Natural killer cell (primary cell): Measurements from ENCODE around the gene IL1RAP. TPM values are rescaled to one million over a fixed set of nuclear protein-coding genes. Genes with fewer than 3 reads are reported as not detected.
"Not testable (repeated sequence)": the region's sequence is repeated elsewhere in the genome, so short reads cannot be mapped to it uniquely, and the experiment has no call there.

Source experiments
- ATAC-seq, 3 donors: fragments of 150-1000 bp in 2 of 3; fragments of 200-7000 bp in 1 of 3; cut with Tn5 transposase; 1 replicate in 1 of 3; 2 replicates in 2 of 3; pipeline ENCODE4 v1.10.0; 2021; ENCODE audit warnings: mild to moderate bottlenecking in 2 of 3, moderate library complexity in 2 of 3
- DNase-seq, 2 donors: peaks; one replicate each; pipeline versions ENCODE4 v3.0.0 to v3.0.0-alpha.2; 2013 to 2021; ENCODE audit warnings: mixed read lengths in 1 of 2
- H3K27ac ChIP-seq: one replicate; pipeline ENCODE4 v1.5.1; 2013; ENCODE audit warnings: mild to moderate bottlenecking, low read length
- H3K27me3 ChIP-seq: one replicate; pipeline ENCODE4 v1.6.1; 2013; ENCODE audit warnings: low read length; ENCODE audit not compliant: control insufficient read depth, insufficient read depth
- H3K36me3 ChIP-seq: one replicate; pipeline ENCODE4 v1.6.1; 2013; ENCODE audit warnings: low read length; ENCODE audit not compliant: control insufficient read depth, insufficient read depth
- H3K4me1 ChIP-seq: one replicate; pipeline ENCODE4 v1.6.1; 2013; ENCODE audit warnings: low read length; ENCODE audit not compliant: control insufficient read depth, insufficient read depth
- H3K4me3 ChIP-seq: one replicate; pipeline ENCODE4 v1.5.1; 2013; ENCODE audit warnings: low read length
- H3K9me3 ChIP-seq: one replicate; pipeline ENCODE4 v1.6.1; 2013; ENCODE audit warnings: low read length; ENCODE audit not compliant: control insufficient read depth, insufficient read depth
- H3K27ac Mint-ChIP-seq, 2 donors: one replicate each; pipeline ENCODE4 v1.8.0; 2022; ENCODE audit warnings: mild to moderate bottlenecking in 2 of 2, mixed read lengths in 2 of 2, moderate library complexity in 1 of 2
- H3K27me3 Mint-ChIP-seq, 2 donors: one replicate each; pipeline ENCODE4 v1.8.0; 2022; ENCODE audit warnings: low read depth in 2 of 2, mixed read lengths in 2 of 2
- H3K36me3 Mint-ChIP-seq: one replicate; pipeline ENCODE4 v1.8.0; 2022; ENCODE audit warnings: mixed read lengths
- H3K4me1 Mint-ChIP-seq, 2 donors: one replicate each; pipeline ENCODE4 v1.8.0; 2022; ENCODE audit warnings: mixed read lengths in 2 of 2
- H3K4me3 Mint-ChIP-seq: one replicate; pipeline ENCODE4 v1.8.0; 2022; ENCODE audit warnings: mild to moderate bottlenecking, moderate library complexity, mixed read lengths
- H3K9me3 Mint-ChIP-seq, 2 donors: one replicate each; pipeline ENCODE4 v1.8.0; 2022; ENCODE audit warnings: mixed read lengths in 2 of 2
- CTCF ChIP-seq: fragments of 200-600 bp; IDR thresholded peaks from one replicate; pipeline ENCODE4 v1.8.0; 2022; ENCODE audit warnings: antibody characterized with exemption
- WGBS: methylation state at CpG from one replicate; pipeline ENCODE4 v1.1.7; 2013; ENCODE audit warnings: missing lambda C conversion rate; ENCODE audit not compliant: insufficient coverage; 5-methylcytosine and 5-hydroxymethylcytosine counted together
- intact Hi-C: fragments of 100-400 bp; cut with micrococcal nuclease; formaldehyde crosslinking; loops from one replicate; pipeline ENCODE4 v1.14.2; 2022
- total RNA-seq, 4 donors: library from RNA; stranded (reverse); fragments of 120-200 nt in 1 of 4; gene quantifications; one replicate each; pipeline versions ENCODE4 v1.2.3 to v1.2.4, GENCODE V29; 2013 to 2022

Gene IL1RAP
- total RNA-seq = 10 to 100 TPM; 11.4 to 19.8 (median 15.1) TPM
- 21.0 TPM for total RNA-seq (2013)

- Mint-ChIP-seq H3K4me1 (peaks cover 30 to 33% of the 10 kb centered on the region in 2 donors), H3K4me3 (peak within 1 kb of the TSS; percentile 93), H3K9me3 (no peaks in the 10 kb centered on the region), H3K27me3 (no peaks in the 10 kb centered on the region), H3K36me3 (no peaks in the 10 kb centered on the region), H3K27ac (peak within 1 kb of the TSS; percentile 82 to 83)
- DNase-seq (peak; percentile 70 to 94), ATAC-seq (peak; percentile 86 to 95 (median 88))
- Histone ChIP-seq H3K4me1 (peaks cover 17% of the 10 kb centered on the region), H3K4me3 (peak within 1 kb of the TSS; percentile 99), H3K27me3 (no peaks in the 10 kb centered on the region), H3K9me3 (no peaks in the 10 kb centered on the region), H3K36me3 (no peaks in the 10 kb centered on the region), H3K27ac (peak within 1 kb of the TSS; percentile 64)
- TF ChIP-seq CTCF = peak; percentile 44
- intact Hi-C loops = no loop called here
- under 1% methylated on average over 76 of the region's 76 CpGs for WGBS
Observed at GRCh38 chr3:190513409-190514370, at the start of gene IL1RAP. TSS of gene IL1RAP (plus strand) at chr3:190514085. CDS start at chr3:190564290, 50,205 bp downstream.

GRCh38 chr3:190467922-190468321 lies 46.0 kb upstream of the IL1RAP start:
- Histone ChIP-seq H3K9me3 (no peaks in the 10 kb centered on the region), H3K27me3 (peaks cover 3% of the 10 kb centered on the region), H3K4me1 (no peaks in the 10 kb centered on the region), H3K36me3 (no peaks in the 10 kb centered on the region), H3K27ac (no peak overlapping the region), H3K4me3 (no peak overlapping the region)
- peaks cover 2% of the 10 kb centered on the region in 2 donors for H3K9me3 Mint-ChIP-seq
- H3K27ac Mint-ChIP-seq = no peak overlapping the region
- no peak for TF ChIP-seq CTCF
- H3K27me3 Mint-ChIP-seq = no peaks in the 10 kb centered on the region
- no peak for ATAC-seq
- intact Hi-C loops = no loop called here
- no peaks in the 10 kb centered on the region for H3K36me3 Mint-ChIP-seq
- H3K4me1 Mint-ChIP-seq = no peaks in the 10 kb centered on the region
- H3K4me3 Mint-ChIP-seq = no peak overlapping the region
- no peak for DNase-seq

GRCh38 chr3:190473261-190473660 lies 40.6 kb upstream of the IL1RAP start:
- H3K4me1 ChIP-seq, H3K9me3 Mint-ChIP-seq, H3K9me3 ChIP-seq, H3K27ac Mint-ChIP-seq, H3K27me3 ChIP-seq, H3K36me3 ChIP-seq, DNase-seq, ATAC-seq, H3K27ac ChIP-seq, H3K4me3 ChIP-seq, H3K36me3 Mint-ChIP-seq, H3K4me3 Mint-ChIP-seq, intact Hi-C loops, H3K4me1 Mint-ChIP-seq, H3K27me3 Mint-ChIP-seq: not testable (repeated sequence)
- WGBS = 95% methylated on average over 17 of the region's 25 CpGs

- Histone ChIP-seq H3K4me1 (no peaks in the 10 kb centered on the region), H3K4me3 (no peak overlapping the region), H3K36me3 (no peaks in the 10 kb centered on the region), H3K27ac (no peak overlapping the region), H3K27me3 (no peaks in the 10 kb centered on the region), H3K9me3 (no peaks in the 10 kb centered on the region)
- peaks cover 0 to 3% of the 10 kb centered on the region in 2 donors for H3K27me3 Mint-ChIP-seq
- no peaks in the 10 kb centered on the region for H3K9me3 Mint-ChIP-seq
- no peak for TF ChIP-seq CTCF
- 100% methylated on average over 2 of the region's 2 CpGs for WGBS
- H3K4me3 Mint-ChIP-seq = no peak overlapping the region
- no peaks in the 10 kb centered on the region for H3K36me3 Mint-ChIP-seq
- no peaks in the 10 kb centered on the region for H3K4me1 Mint-ChIP-seq
- DNase-seq = no peak
- no peak overlapping the region for H3K27ac Mint-ChIP-seq
- ATAC-seq = no peak
- intact Hi-C loops = no loop called here
Observed at GRCh38 chr3:190481779-190482178, 32.1 kb upstream of the IL1RAP start.
